Lung microvascular endothelial cell (primary cell): ENCODE measurements around the gene PRR12. TPM values are rescaled to one million over a fixed set of nuclear protein-coding genes. Genes with fewer than 3 reads are reported as not detected.
"Not testable (repeated sequence)": the region's sequence is repeated elsewhere in the genome, so short reads cannot be mapped to it uniquely, and the experiment has no call there.

Experiments used
- DNase-seq, 2 donors: peaks; one replicate each; pipeline versions ENCODE4 v3.0.0 to v3.0.0-alpha.2; 2010; ENCODE audit warnings: low read depth in 2 of 2
- total RNA-seq: library from RNA; depleted of rRNA; stranded (reverse); fragments of >200 nt; gene quantifications from 2 replicates; pipeline ENCODE4 v1.2.1, GENCODE V29; 2014

PRR12 gene
- total RNA-seq, 1 donor from 2014 or later = 2.0 TPM

- no peak for DNase-seq
Observed at GRCh38 chr19:49616945-49617344, 26.0 kb downstream of the PRR12 start.

- DNase-seq = not testable (repeated sequence)
Observed at GRCh38 chr19:49617860-49618259, 26.9 kb downstream of the PRR12 start.

- no peak for DNase-seq
Observed at GRCh38 chr19:49624967-49625910, 34.3 kb downstream of the PRR12 start.

GRCh38 chr19:49626226-49626625 lies 35.2 kb downstream of the PRR12 start:
- no peak for DNase-seq

- no peak for DNase-seq
Observed at GRCh38 chr19:49629659-49630058, 38.7 kb downstream of the PRR12 start.

GRCh38 chr19:49631014-49631588 lies 40.1 kb downstream of the PRR12 start:
- peak; percentile 24 to 65 for DNase-seq

GRCh38 chr19:49631610-49632192 lies 40.7 kb downstream of the PRR12 start:
- no peak for DNase-seq

- no peak for DNase-seq
Observed at GRCh38 chr19:49632576-49632975, 41.6 kb downstream of the PRR12 start.

- not testable (repeated sequence) for DNase-seq
Observed at GRCh38 chr19:49633273-49633672, 42.3 kb downstream of the PRR12 start.

GRCh38 chr19:49635530-49636232 lies 44.7 kb downstream of the PRR12 start:
- peak; percentile 32 to 60 for DNase-seq

GRCh38 chr19:49636233-49636932 lies 45.4 kb downstream of the PRR12 start:
- no peak for DNase-seq

- peak in 1 of 2 donors; percentile 65 for DNase-seq
Observed at GRCh38 chr19:49637821-49638738, 47.1 kb downstream of the PRR12 start.

GRCh38 chr19:49639401-49640112 lies 48.6 kb downstream of the PRR12 start:
- no peak for DNase-seq

GRCh38 chr19:49640113-49640898 lies 49.3 kb downstream of the PRR12 start, which contains the start of gene RRAS:
Gene RRAS (minus strand): TSS chr19:49640143. CDS start chr19:49640098, 45 bp downstream.
- DNase-seq = peak; percentile 99 to 100

- DNase-seq = peak; percentile 100
Observed at GRCh38 chr19:49641688-49642491, 50.9 kb downstream of the PRR12 start, which contains the start of gene SCAF1. Gene SCAF1 (plus strand): TSS chr19:49642209. CDS start chr19:49645027, 2,818 bp downstream.

GRCh38 chr19:49642492-49643035 lies 51.6 kb downstream of the PRR12 start:
- DNase-seq = peak in 1 of 2 donors; percentile 24

GRCh38 chr19:49643466-49643865 lies 52.5 kb downstream of the PRR12 start:
- DNase-seq = no peak
